OCI-M2 (cell line): ENCODE results near the gene GOSR2.
"Not testable (repeated sequence)": the region's sequence is repeated elsewhere in the genome, so short reads cannot be mapped to it uniquely, and the experiment has no call there.

Source experiments
- DNase-seq: peaks from one replicate; lab custom pipeline; 2025; ENCODE audit not compliant: unreplicated experiment; lab: John Stamatoyannopoulos, UW

The GOSR2 gene

GRCh38 chr17:46928467-46929261 is 5.7 kb downstream of the GOSR2 start:
- DNase-seq: no peak

DNA sequence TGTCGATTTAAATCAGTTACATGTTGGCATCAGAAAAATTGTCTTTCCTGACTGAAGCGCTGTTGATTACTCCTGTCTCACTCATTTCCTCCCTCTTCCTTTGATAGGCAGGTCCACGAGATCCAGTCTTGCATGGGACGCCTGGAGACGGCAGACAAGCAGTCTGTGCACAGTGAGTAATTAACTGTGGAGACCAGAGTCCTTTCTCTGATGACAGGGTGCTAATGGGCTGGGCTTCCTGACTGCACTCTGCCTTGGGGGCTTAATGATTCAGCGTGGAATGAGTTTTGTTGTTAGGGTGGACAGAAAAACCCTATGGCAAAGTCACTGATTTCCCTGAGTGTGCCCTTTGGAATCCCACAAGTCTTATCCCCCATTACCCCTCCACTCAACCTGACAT is 6.5 kb downstream of the GOSR2 start:
- DNase-seq: no peak

DNA sequence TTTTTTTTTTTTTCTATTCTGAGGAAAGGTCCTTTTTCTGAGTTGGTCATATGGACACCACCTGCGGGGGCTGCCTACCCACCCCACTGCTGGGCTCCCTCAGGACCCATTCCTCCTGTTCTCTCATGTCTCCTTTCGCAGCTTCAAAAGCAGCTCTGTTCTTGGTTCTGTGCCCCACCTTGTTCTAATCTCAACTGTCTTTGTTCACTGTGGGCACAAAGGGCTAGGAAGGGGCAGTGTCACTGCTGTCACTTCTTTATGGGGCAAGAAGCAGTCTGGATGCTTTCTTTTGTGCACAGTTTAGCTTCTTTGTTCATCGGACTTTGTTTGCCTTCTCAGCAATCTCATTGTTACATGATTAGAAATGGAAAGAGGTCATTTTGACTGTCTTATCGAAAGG is 7.1 kb downstream of the GOSR2 start:
- no peak for DNase-seq

GRCh38 chr17:46931596-46931995 is 8.6 kb downstream of the GOSR2 start:
- DNase-seq: no peak

DNA sequence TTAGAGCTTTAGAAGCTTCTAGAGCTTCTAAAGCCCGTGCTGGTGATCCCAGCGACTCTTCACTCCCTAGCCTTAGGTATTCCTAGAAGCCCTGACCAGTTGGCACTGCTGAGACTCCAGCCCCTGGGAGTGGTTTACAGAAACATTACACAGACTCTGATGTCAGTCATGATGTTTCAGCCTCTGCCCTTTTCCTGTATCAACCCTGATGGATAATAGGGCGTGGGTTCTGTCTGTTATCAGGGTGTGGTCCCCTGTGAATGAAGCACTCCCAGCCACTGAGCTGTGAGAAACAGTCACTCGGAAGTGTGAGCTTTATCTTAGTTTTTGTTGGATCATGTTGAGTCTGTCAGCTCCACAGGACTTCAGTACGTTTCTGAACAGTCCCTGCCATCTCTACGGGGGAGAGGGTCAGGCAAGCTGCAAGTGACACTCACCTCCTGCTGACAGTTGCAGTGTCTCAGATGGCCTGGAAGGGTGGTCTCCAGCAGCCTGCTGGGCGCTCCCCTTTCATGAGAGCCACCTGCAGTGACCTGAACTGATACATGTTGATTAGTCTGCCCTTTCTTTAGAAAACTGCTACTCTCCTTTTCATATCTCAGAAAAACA is 12.8 kb downstream of the GOSR2 start:
- no peak for DNase-seq

DNA sequence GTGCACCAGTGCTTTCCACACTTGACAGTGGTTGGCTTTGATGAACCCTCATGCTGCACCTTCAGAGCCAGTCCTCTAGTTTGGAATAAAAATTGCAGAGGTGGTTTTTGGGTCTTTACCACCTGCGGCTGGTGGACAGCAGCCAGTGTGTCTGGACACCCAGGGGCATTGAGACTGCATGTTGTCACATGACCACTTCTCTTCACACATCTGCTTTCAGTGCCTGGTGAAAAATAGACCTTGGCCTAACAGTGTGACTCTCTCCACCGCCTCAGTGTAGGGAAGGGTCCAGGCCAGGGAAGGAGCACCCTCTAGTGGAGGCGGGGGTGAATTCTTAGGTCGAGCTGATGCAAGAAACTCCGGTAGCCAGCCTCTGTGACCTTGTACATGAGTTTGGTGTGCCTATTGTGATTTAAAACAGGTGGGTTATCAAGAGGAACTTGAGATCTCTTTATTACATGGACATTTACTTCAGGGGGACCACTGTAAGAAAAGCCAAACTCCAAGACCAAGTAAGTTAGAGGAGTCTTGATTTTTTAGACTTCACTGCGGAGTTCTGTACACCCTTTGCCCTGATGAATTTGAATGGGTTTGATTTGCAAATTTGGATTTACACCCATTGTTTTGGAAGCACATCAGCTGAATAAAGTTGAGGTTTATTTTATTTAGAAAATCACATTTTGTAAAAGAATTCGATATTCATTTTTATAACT is 17.9 kb downstream of the GOSR2 start:
- DNase-seq: no peak

DNA sequence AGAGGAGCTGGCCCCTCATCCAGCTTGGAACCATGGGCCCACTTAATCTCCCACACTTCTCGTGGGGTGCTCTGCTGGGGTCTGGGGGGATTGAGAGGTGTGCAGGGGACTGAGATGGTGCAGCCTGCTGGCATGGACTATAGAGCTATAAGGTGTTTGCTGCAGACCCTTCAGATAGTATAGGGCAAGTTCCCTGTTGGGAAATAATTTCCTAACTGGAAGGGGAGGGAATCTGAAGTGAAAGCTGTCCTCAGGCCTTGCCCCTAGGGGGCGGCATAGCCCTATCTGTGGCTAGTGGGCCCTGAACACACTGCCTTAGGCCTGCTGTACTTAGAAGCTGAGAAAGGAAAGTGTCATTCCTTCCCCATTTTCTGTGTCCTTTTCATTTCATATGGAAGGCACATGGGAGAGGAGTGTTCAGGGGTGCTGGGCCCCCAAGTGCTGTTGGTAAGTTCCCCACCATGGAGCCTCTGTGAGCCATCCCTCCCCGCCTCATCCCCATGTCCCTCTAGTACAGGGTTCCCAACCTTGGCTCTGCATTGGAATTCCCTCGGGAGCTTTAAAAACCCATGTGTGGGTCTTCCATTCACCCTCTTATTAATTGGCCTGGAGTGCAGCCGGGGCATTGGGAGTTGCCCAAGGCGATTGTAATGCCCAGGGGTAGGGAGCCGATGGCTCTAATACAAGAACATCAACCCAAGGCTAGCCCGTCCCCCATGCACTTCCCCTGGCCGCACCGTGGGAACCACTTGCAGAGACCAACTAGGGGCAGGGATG is 19.7 kb downstream of the GOSR2 start:
- DNase-seq: no peak

DNA sequence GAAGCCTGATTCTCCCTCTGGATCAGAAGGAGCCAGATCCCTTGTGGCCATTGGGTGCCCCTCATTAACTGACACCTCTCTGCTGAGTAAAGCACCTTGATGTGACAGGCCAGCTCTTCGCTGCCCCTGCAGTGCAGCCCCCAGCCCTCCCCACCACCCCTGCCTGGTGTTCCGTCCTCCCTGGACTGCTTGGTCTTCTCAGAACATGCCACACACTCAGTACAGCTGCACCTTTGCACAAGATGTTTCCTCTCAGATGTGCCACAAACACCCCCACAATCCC is 20.2 kb downstream of the GOSR2 start:
- no peak for DNase-seq

GRCh38 chr17:46943501-46944393 is 20.8 kb downstream of the GOSR2 start:
- no peak for DNase-seq

DNA sequence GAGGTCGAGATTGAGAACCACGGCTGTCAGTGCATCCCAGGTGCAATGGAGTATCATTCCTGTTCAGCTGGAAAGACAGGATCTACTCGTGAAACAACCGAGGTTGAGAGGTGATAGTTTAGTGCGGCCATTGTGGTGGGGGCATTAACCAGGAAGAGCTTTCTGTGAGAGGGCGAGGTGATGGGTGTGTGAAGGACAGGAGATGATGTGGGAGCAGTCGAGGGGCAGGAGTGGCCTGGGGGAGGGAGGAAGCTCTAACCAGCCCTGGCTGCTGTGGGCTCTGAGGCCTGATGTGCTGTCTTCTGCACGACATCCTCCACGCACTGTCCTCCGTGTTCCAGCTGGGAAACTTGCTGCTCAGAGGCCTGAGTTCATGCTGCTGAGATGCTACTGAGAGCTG is 22.0 kb downstream of the GOSR2 start:
- DNase-seq: no peak

DNA sequence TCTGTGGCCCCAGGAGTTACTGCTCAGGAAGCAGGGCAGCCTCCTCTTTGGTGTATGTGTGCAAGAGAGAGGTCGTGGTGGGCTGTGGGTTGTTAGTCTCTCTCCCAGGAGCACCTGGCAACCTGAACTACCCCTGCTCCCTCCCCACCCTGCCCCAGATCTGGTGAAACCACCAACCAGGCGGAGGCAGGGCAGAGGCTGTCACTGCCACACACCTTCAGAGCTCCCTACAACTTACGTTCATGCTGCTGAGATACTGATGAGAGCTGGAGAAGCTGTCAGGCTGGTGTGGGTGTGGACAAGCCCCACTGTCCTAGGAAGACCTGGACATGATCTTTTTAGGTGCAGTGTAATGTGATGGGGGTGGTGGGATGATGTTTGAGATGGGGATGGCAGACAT is 24.3 kb downstream of the GOSR2 start:
- DNase-seq: no peak

DNA sequence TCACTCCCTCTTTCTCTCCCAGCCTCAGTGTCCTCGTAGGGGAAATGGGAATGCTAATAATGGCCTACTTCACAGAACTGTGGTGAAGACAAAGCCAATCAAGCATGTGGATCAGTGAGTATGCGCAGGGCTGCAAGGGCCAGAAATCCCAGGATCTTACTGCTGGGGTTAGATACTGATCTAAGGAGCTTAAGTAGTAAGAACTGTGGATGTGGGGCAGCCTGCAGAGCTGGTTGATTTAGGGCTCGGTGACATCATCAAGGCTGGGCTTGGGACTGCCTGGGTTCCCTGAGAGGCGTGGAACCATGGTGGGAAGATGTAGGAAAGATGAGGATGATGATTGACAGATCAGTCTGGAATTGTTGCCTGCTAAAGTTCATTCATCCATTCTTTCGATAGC is 25.6 kb downstream of the GOSR2 start:
- no peak for DNase-seq

DNA sequence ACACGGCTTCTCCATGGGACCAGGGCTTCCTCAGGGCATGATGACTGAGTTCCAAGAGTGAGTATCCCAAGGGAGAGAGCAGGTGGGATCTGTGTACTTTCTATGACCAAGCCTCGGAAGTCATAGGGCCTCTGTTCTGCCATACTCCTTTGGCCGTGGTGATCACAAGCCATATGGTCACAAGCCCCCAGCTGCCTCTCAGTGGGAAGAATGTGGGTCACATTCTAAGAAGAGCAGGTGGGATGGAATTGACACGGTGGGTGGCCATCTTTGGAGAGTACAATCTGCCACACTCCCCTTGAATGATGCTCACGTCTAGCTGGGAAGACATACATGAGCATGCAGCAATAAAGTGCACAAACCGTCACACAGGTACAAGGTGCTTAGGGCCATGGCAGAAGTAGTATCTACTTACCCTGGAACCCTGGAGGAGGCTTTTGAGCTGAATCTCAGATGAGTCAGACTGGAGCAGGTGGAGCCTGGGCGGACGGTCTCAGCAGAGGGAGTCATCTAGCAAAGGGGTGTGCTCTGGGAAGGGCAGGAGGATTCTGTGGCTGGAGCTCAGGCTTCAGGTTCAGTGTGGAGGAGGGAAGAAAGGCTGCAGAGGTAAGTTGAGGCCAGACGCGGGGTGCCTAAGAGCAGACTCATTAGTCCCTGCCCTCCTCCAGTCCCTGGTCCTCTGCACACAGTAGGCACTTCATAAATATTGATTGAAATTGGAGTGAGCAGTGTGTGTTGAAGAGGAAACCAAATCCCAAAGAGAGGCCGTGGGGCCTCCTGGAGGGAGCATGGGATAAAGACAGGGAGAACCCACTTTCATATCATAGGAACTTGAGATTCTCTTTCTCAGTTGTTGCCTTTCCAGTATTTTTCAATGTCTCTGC is 26.6 kb downstream of the GOSR2 start:
- DNase-seq: no peak

DNA sequence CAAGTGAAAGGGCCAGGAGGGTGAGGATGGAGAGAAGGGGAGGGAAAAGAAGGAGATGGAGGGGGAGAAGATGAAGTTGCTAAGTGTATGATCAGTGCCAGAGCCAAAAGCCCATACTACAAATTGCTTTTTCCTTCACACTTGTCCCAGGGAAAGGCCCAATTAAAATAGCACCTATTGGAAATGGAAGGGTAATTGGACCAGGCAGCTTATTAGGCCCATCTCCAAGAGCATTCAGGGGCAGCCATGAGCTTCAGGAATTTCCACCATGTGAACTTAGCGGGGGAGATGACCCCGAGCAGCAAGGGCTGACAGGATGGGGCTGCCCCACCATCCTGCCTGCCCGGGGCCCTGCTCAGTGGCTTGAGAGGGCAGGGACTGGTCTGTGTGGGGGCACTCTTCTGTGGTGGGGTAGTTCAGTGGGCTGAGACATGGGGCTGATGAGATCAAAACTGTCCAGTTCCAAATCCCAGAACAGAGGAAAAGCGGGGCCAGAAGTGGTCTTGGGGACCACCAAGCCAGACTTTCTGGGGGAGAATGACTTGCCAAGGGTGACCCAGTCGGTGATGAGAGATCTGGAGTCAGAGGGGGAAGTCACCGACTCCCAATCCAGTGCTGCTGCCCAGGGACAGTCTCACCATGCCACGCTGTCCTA is 27.5 kb downstream of the GOSR2 start:
- no peak for DNase-seq

- DNase-seq: no peak
These were observed 28.1 kb downstream of the GOSR2 start for GRCh38 chr17:46950997-46951621.

DNA sequence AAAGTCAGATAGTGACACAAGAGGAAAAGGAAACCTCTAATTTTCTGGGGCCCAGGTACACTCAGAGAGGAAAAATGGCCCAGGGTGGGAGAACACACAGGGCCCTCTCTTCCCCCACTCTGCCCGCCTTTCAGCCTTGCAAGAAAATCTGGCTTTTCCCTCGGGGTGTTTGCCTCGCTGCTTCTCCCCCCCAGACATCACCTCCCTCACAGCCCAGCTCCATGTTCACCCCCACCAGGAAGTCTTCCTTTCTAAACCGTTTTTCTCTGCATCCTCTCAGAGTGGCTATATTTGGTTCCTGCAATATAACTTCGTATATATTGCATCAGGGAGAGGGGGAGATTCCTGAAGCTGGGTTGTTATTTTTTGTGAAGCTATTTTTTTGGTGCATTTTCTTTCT is 28.7 kb downstream of the GOSR2 start:
- DNase-seq: no peak

DNA sequence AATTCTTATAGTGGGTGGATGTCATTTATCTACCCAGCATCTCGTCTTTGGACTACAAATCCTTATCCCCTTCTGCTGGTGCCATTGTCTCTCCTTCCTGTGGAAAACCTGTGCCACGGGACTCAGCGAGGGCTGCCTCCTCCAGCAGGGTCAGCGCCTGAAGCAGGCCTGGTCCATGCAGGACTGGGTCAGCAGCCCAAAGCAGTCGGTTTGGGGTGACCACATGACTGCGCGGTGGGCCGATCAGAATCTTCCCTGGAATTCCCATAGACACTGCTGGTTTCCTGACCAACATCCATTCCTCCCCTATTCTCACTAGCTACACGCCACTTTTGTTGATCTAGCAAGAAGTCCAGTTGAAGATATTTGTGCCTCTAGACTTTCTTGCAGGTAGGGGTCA is 29.2 kb downstream of the GOSR2 start:
- DNase-seq: no peak

- DNase-seq: not testable (repeated sequence)
These were observed 30.2 kb downstream of the GOSR2 start for GRCh38 chr17:46953191-46953590.
